WI38 (cell line): ENCODE data around the gene CEP85L.

Experiments used
- H3K4me3 ChIP-seq: 2 replicates; pipeline ENCODE4 v1.5.1; 2011; ENCODE audit warnings: low read depth, mild to moderate bottlenecking, control low read depth, low read length
- TF ChIP-seq, protein P1 (sequence below): IDR thresholded peaks from 2 replicates; pipeline ENCODE4 v1.5.1; 2012; ENCODE audit warnings: low read depth, mild to moderate bottlenecking, control low read depth, low read length

CEP85L gene

DNA sequence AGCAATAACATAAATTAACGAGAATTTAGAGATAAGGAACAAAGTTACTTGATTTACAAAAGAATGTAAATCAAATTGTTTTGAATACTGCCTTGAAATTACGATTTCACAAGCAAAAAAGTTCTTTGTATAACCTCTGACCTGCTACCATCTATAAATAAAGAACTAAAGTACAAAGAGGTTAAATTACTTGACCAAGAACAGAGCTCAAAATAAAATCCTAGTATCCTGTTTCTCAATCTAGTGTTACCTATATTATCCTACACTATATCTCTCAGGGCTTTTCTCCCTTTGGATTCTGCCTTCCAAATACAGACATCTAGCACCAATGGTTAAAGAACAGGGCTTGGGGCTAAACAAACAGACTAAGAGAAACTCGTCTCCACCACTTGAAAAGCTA is 59.5 kb downstream of the CEP85L start:
- TF ChIP-seq, protein P1, sequence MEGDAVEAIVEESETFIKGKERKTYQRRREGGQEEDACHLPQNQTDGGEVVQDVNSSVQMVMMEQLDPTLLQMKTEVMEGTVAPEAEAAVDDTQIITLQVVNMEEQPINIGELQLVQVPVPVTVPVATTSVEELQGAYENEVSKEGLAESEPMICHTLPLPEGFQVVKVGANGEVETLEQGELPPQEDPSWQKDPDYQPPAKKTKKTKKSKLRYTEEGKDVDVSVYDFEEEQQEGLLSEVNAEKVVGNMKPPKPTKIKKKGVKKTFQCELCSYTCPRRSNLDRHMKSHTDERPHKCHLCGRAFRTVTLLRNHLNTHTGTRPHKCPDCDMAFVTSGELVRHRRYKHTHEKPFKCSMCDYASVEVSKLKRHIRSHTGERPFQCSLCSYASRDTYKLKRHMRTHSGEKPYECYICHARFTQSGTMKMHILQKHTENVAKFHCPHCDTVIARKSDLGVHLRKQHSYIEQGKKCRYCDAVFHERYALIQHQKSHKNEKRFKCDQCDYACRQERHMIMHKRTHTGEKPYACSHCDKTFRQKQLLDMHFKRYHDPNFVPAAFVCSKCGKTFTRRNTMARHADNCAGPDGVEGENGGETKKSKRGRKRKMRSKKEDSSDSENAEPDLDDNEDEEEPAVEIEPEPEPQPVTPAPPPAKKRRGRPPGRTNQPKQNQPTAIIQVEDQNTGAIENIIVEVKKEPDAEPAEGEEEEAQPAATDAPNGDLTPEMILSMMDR, result no peak
- H3K4me3 ChIP-seq, result no peak overlapping the region

DNA sequence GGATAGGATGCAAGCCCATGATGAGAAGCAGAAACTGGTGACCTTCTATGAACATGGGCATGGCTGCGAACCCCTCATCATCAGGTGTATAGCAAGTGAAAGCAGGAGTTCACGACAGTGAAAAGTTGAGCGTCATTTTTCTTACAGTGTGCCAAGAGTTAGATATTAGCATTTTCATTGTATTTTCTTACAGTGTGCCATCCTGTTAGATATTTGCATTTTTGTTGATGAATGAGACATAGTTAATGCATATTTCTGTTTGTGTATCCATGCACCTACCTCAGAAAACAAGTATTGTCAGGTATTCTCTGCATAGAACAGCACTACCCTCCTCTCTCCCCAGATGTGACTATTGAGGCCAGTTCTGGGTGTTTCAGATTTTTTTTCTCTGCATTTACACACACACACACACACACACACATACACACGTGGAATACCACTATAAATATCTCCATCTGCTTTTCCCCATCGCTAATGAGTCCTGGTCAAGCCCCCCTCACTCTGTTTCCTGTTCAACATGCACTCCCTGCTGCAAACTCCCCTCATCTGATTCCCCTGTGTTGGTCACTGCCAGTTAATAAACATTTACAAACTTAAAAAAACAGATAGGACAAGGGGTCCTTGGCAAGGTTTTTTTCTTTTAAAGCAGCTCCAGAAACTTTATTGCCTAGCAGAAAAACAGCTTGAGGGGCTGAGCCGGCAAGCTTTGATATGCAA is 61.6 kb downstream of the CEP85L start:
- TF ChIP-seq, protein P1, result no peak
- H3K4me3 ChIP-seq, result no peak overlapping the region

DNA sequence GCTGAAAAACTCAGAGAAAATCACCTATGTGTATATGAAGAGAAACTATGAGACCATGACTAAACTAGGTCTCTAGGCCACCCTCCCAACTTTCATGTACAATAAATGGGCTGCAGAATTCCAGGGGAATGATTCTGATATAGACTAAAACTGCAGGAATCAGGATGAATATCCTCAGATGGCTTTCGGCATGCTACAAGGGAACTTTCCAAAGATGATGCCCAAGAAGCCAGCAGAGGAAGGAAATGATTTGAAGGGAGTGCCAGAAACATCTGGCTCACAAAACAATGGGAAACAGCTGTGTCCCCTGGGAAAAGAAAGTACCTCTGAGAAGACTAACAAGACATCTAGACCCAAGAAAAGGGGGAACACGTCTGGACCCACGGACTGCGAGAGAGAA is 62.2 kb downstream of the CEP85L start:
- TF ChIP-seq, protein P1, result no peak
- H3K4me3 ChIP-seq, result no peak overlapping the region

DNA sequence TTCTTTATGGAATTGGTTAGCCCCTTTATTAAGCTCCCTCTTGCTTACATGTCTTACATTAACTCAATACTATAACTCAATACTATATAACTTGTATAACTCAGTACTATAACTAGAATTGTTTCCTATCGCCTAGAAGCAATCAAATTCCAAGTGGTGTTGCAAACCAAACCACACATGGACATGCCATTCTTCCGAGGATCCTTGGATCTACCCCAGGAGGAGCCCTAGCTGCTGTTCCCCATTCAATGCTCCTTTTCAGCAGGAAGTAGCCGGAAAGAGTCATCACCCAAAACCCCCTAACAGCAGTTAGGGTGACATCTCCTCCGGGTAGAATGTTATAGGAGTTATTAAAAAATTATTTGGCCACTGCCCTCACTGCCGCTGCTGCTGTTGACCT is 62.8 kb downstream of the CEP85L start:
- H3K4me3 ChIP-seq, result no peak overlapping the region
- TF ChIP-seq, protein P1, result no peak

DNA sequence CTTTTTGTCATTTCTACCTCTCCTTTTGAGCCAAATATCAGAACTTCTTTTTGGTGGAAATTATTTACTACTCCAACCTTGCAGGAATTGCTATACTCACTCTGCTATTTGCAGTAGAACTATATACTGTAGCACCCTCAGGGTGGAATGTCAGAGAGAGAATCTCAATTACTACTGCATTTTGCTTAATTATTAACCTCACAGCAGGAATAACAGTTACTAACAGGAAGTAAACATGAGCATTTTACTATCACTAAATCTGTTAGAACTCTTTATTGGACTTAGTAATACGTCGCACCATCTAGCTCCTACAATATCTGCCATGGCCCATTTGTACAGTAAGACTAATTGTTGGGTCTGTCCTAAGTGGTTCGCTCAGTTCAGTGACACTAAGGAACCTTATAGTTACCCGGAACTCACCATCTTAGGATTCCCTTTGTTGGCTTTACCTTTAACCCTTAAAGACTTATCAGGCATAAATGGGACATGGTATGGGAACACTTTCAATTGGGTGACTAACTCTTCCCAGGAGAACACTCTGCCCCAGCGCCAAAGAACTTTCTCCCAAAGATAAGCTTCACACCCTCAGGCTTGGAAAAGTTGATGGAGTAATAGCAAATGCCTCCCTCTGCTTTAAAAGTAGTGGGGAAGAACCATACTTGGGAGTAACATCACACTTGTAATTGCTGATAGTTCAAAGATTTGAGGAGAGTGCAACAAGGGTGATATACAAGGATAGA is 64.5 kb downstream of the CEP85L start:
- TF ChIP-seq, protein P1, result no peak
- no peak overlapping the region for H3K4me3 ChIP-seq

DNA sequence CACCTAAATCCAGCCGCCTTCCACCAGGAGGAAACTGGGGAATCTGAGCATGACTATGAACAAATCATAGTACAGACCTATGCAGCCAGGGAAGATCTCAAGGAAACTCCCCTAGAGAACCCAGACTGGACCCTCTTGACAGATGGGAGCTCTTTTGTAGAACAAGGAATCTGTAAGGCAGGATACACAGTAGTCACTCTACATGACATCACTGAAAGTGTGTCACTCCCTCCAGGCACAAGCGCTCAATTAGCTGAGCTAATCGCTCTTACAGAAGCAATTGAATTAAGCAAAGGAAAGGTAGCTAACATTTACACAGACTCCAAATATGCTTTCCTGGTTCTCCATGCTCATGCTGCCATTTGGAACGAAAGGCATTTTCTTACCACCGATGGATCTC is 66.5 kb downstream of the CEP85L start:
- no peak overlapping the region for H3K4me3 ChIP-seq
- TF ChIP-seq, protein P1, result no peak

DNA sequence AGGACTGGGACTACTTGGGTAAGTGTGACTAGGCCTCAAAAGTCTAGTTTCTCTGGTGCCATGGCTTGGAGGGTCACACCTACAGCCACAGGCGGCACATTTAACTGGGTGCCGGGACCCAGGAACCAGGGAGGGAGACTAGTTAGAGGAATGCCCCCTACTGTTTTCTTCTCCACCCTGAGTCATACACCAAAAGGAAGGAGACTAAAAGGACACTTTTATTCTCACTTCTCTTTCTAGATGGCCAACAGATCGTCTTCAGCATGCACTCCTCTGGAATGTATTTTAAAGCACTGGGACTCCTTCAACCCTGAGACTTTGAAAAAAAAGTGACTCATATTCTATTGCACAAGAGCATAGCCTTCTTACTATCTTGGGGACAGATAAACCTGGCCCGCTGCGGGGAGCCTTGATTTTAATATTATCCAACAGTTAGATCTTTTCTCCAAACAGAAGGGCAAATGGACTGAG is 69.9 kb downstream of the CEP85L start:
- TF ChIP-seq, protein P1, result no peak
- no peak overlapping the region for H3K4me3 ChIP-seq
